Neural cell (in vitro differentiated cells): ENCODE results near the gene GRB7. TPM values are rescaled to one million over a fixed set of nuclear protein-coding genes. Genes with fewer than 3 reads are reported as not detected.

Experiments used
- H2AFZ ChIP-seq: fragments of 200-600, 300-800 bp; sonication (generic), shearing (Covaris generic); 2 replicates; pipeline ENCODE4 v1.6.0; 2014; ENCODE audit warnings: low read depth, mild to moderate bottlenecking, antibody characterized with exemption, low read length, moderate library complexity
- H3F3A ChIP-seq: fragments of 200-600 bp; shearing (Covaris generic); 2 replicates; pipeline ENCODE4 v1.6.1; 2016; ENCODE audit warnings: mild to moderate bottlenecking, moderate library complexity, mixed read lengths, antibody characterized with exemption, low read length; ENCODE audit not compliant: insufficient read depth, poor library complexity, severe bottlenecking
- H3K27ac ChIP-seq: fragments of 200-600, 300-800 bp; sonication (generic), shearing (Covaris generic); 2 replicates; pipeline ENCODE4 v1.5.1; 2014; ENCODE audit warnings: mild to moderate bottlenecking, low read length, moderate library complexity
- H3K27me3 ChIP-seq: fragments of 300-800, 200-600 bp; sonication (generic), shearing (Covaris generic); 2 replicates; pipeline ENCODE4 v1.6.0; 2014; ENCODE audit warnings: mild to moderate bottlenecking, low read depth, low read length, moderate library complexity; ENCODE audit not compliant: insufficient read depth
- H3K36me3 ChIP-seq: fragments of 300-800, 200-600 bp; sonication (generic), shearing (Covaris generic); 2 replicates; pipeline ENCODE4 v1.5.1; 2014; ENCODE audit warnings: mild to moderate bottlenecking, antibody characterized with exemption, low read length, moderate library complexity; ENCODE audit not compliant: insufficient read depth
- H3K4me2 ChIP-seq: fragments of 300-800, 200-600 bp; sonication (generic), shearing (Covaris generic); 2 replicates; pipeline ENCODE4 v1.6.0; 2014; ENCODE audit warnings: mild to moderate bottlenecking, low read length
- H3K4me3 ChIP-seq: fragments of 300-800, 200-600 bp; sonication (generic), shearing (Covaris generic); 2 replicates; pipeline ENCODE4 v1.5.1; 2014; ENCODE audit warnings: mild to moderate bottlenecking, low read length, moderate library complexity
- H3K79me2 ChIP-seq: fragments of 200-600 bp; shearing (Covaris generic); replicated peaks from 2 replicates; pipeline ENCODE4 v1.6.0; 2014; ENCODE audit warnings: mild to moderate bottlenecking, low read length, moderate library complexity; ENCODE audit not compliant: insufficient read depth
- H3K9ac ChIP-seq: fragments of 300-800, 200-600 bp; sonication (generic), shearing (Covaris generic); 2 replicates; pipeline ENCODE4 v1.6.1; 2016; ENCODE audit warnings: mild to moderate bottlenecking, low read length, mixed read lengths
- H3K9me2 ChIP-seq: fragments of 200-600 bp; shearing (Covaris generic); 2 replicates; pipeline ENCODE4 v1.6.1; 2016; ENCODE audit warnings: mild to moderate bottlenecking, low read length, mixed read lengths; ENCODE audit not compliant: insufficient read depth
- H3K9me3 ChIP-seq: fragments of 200-600, 300-800 bp; sonication (generic), shearing (Covaris generic); 2 replicates; pipeline ENCODE4 v1.6.1; 2016; ENCODE audit warnings: mild to moderate bottlenecking, mixed run types, low read length, moderate library complexity, mixed read lengths
- H4K20me1 ChIP-seq: fragments of 200-600 bp; shearing (Covaris generic); 2 replicates; pipeline ENCODE4 v1.6.1; 2016; ENCODE audit warnings: mild to moderate bottlenecking, mixed run types; ENCODE audit not compliant: insufficient read depth
- CTCF ChIP-seq: fragments of 450-650 bp; IDR thresholded peaks from 2 replicates; pipeline ENCODE4 v1.5.1; 2014; ENCODE audit warnings: antibody characterized with exemption, mild to moderate bottlenecking, moderate library complexity; ENCODE audit not compliant: poor library complexity, severe bottlenecking
- EP300 ChIP-seq: fragments of 450-650 bp; conservative IDR thresholded peaks from 2 replicates; pipeline ENCODE4 v1.6.1; 2014; ENCODE audit warnings: antibody characterized with exemption, mild to moderate bottlenecking, moderate library complexity; ENCODE audit not compliant: poor library complexity, severe bottlenecking
- EZH2 ChIP-seq: fragments of 200-600, 300-800 bp; shearing (Covaris generic), sonication (generic); IDR thresholded peaks from 2 replicates; pipeline ENCODE4 v1.6.1; 2014; ENCODE audit warnings: antibody characterized with exemption, low read length, borderline replicate concordance, mild to moderate bottlenecking; ENCODE audit not compliant: insufficient read depth, poor library complexity, severe bottlenecking
- MXI1 ChIP-seq: fragments of 450-650 bp; conservative IDR thresholded peaks from 2 replicates; pipeline ENCODE4 v1.6.1; 2014; ENCODE audit warnings: antibody characterized with exemption, mild to moderate bottlenecking; ENCODE audit not compliant: poor library complexity, severe bottlenecking
- POLR2AphosphoS5 ChIP-seq: IDR thresholded peaks from 2 replicates; pipeline ENCODE4 v1.6.1; 2012
- RAD21 ChIP-seq: fragments of 450-650 bp; conservative IDR thresholded peaks from 2 replicates; pipeline ENCODE4 v1.6.1; 2014; ENCODE audit warnings: antibody characterized with exemption, mild to moderate bottlenecking, moderate library complexity
- REST ChIP-seq: IDR thresholded peaks from 2 replicates; pipeline ENCODE4 v1.6.1; 2012; ENCODE audit warnings: borderline replicate concordance
- SMC3 ChIP-seq: fragments of 450-650 bp; conservative IDR thresholded peaks from 2 replicates; pipeline ENCODE4 v1.6.1; 2014; ENCODE audit warnings: antibody characterized with exemption, mild to moderate bottlenecking, moderate library complexity; ENCODE audit not compliant: poor library complexity
- TAF1 ChIP-seq: IDR thresholded peaks from 2 replicates; pipeline ENCODE4 v1.6.1; 2012; ENCODE audit warnings: low read depth
- polyA plus RNA-seq: library from polyadenylated mRNA; depleted of rRNA; stranded (reverse); fragments of >200 nt; gene quantifications from 2 replicates; pipeline ENCODE4 v1.2.3, GENCODE V29; 2014

Gene GRB7
- polyA plus RNA-seq, 1 donor from 2014 or later, result not detected

- Histone ChIP-seq H3F3A (no peaks in the 10 kb centered on the region), H3K79me2 (no peaks in the 10 kb centered on the region), H3K27me3 (no peaks in the 10 kb centered on the region), H4K20me1 (no peaks in the 10 kb centered on the region), H3K9me3 (no peaks in the 10 kb centered on the region), H3K4me3 (no peak overlapping the region), H2AFZ (no peak overlapping the region), H3K4me2 (no peak overlapping the region), H3K27ac (no peak overlapping the region), H3K9ac (no peak overlapping the region), H3K9me2 (no peaks in the 10 kb centered on the region), H3K36me3 (no peaks in the 10 kb centered on the region)
- TF ChIP-seq EZH2 (no peak), TAF1 (no peak), RAD21 (no peak), MXI1 (no peak)
Observed at GRCh38 chr17:39716879-39717536, 20.7 kb upstream of the GRB7 start.

GRCh38 chr17:39717660-39718059 is 20.1 kb upstream of the GRB7 start:
- no peaks in the 10 kb centered on the region for H3K79me2 ChIP-seq
- no peak overlapping the region for H3K27ac ChIP-seq
- no peak overlapping the region for H3K4me2 ChIP-seq
- H3K27me3 ChIP-seq, result no peaks in the 10 kb centered on the region
- no peak overlapping the region for H3K9ac ChIP-seq
- no peaks in the 10 kb centered on the region for H3K9me3 ChIP-seq
- H4K20me1 ChIP-seq, result no peaks in the 10 kb centered on the region
- no peaks in the 10 kb centered on the region for H3K9me2 ChIP-seq
- H3K4me3 ChIP-seq, result no peak overlapping the region
- no peaks in the 10 kb centered on the region for H3F3A ChIP-seq
- TF ChIP-seq RAD21, result no peak
- TF ChIP-seq SMC3, result no peak
- no peak for TF ChIP-seq POLR2AphosphoS5
- no peak for TF ChIP-seq REST
- no peak for TF ChIP-seq CTCF
- no peak for TF ChIP-seq MXI1
- TF ChIP-seq EZH2, result no peak
- no peak for TF ChIP-seq TAF1
- TF ChIP-seq EP300, result no peak
- no peaks in the 10 kb centered on the region for H3K36me3 ChIP-seq
- H2AFZ ChIP-seq, result no peak overlapping the region
